Measurements from ENCODE around the gene GRAMD1B.

The GRAMD1B gene

GRCh38 chr11:123409456-123410217 lies 20.4 kb upstream of the GRAMD1B start:
- no peak for DNase-seq (ENCODE audit: low read depth in 3 of 3)

- no peak for DNase-seq (ENCODE audit: low read depth in 3 of 3)
Measured at GRCh38 chr11:123410218-123410549, 19.9 kb upstream of the GRAMD1B start.

- no peak for DNase-seq (ENCODE audit: low read depth in 3 of 3)
Measured at GRCh38 chr11:123413636-123414035, 16.4 kb upstream of the GRAMD1B start.

GRCh38 chr11:123416566-123416965 lies 13.5 kb upstream of the GRAMD1B start:
- DNase-seq (ENCODE audit: low read depth in 3 of 3): no peak

GRCh38 chr11:123418351-123419114 lies 11.5 kb upstream of the GRAMD1B start:
- DNase-seq (ENCODE audit: low read depth in 3 of 3): no peak

GRCh38 chr11:123419731-123420452 lies 10.2 kb upstream of the GRAMD1B start:
- DNase-seq (ENCODE audit: low read depth in 3 of 3): no peak

GRCh38 chr11:123421589-123421988 lies 8.5 kb upstream of the GRAMD1B start:
- DNase-seq (ENCODE audit: low read depth in 3 of 3): no peak

GRCh38 chr11:123425367-123425766 lies 4.7 kb upstream of the GRAMD1B start:
- no peak for DNase-seq (ENCODE audit: low read depth in 3 of 3)

GRCh38 chr11:123426789-123427188 lies 3.3 kb upstream of the GRAMD1B start:
- no peak for DNase-seq (ENCODE audit: low read depth in 3 of 3)

GRCh38 chr11:123427405-123427804 lies 2.7 kb upstream of the GRAMD1B start:
- DNase-seq (ENCODE audit: low read depth in 3 of 3): no peak

- DNase-seq (ENCODE audit: low read depth in 3 of 3): no peak
Measured at GRCh38 chr11:123428116-123428715, 1.9 kb upstream of the GRAMD1B start.

GRCh38 chr11:123429336-123429735 lies 733 bp upstream of the GRAMD1B start:
- no peak for DNase-seq (ENCODE audit: low read depth in 3 of 3)

- peak in 1 of 3 experiments; percentile 64 for DNase-seq (ENCODE audit: low read depth in 3 of 3)
Measured at GRCh38 chr11:123430721-123431497, 840 bp downstream of the GRAMD1B start.

- DNase-seq (ENCODE audit: low read depth in 3 of 3): no peak
Measured at GRCh38 chr11:123431619-123432018, 1.6 kb downstream of the GRAMD1B start.

GRCh38 chr11:123434262-123434661 lies 4.2 kb downstream of the GRAMD1B start:
- DNase-seq (ENCODE audit: low read depth in 3 of 3): peak in 1 of 3 experiments; percentile 20

- no peak for DNase-seq (ENCODE audit: low read depth in 3 of 3)
Measured at GRCh38 chr11:123434911-123435310, 4.8 kb downstream of the GRAMD1B start.

GRCh38 chr11:123437236-123437979 lies 7.3 kb downstream of the GRAMD1B start:
- DNase-seq (ENCODE audit: low read depth in 3 of 3): no peak

- DNase-seq (ENCODE audit: low read depth in 3 of 3): no peak
Measured at GRCh38 chr11:123438131-123438627, 8.1 kb downstream of the GRAMD1B start.

- DNase-seq (ENCODE audit: low read depth in 3 of 3): no peak
Measured at GRCh38 chr11:123439616-123440015, 9.5 kb downstream of the GRAMD1B start.

- no peak for DNase-seq (ENCODE audit: low read depth in 3 of 3)
Measured at GRCh38 chr11:123441161-123441560, 11.1 kb downstream of the GRAMD1B start.

Data from stimulated activated CD4-positive, alpha-beta T cell treated with anti-CD3 and anti-CD28 coated beads, TNF-alpha, amount 100 ng/mL, for 24 hours (primary cell).